ENCODE data around the gene VLDLR.

DNA sequence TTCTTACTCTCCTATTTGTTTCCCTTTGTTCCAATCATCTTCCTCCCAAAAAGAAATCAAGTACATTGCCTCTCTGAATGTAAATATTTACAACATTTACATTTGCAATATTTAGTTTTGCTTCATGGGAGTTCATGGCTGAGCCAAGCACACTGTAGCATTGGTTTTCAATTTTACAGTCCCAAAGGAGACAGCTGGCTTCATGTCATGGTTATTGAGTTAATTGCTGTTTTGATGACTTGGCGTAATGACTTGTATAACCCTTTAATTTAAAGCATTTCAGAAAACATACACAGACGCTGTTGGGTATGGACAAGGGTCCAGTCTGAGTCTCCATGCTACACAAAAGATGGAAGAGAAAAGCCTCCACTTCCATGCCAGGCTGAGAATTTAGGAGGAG, 25.6 kb upstream of the VLDLR start:
- TF ChIP-seq CTCF (conservative IDR thresholded peaks at IDR 0.05 in 1 of 2, IDR thresholded peaks at IDR 0.05 in 1 of 2; ENCODE audit: extremely low read depth in 1 of 2, insufficient read depth in 1 of 2, low read depth in 1 of 2, low read length in 2 of 2) (no peak), EZH2 (IDR thresholded peaks at IDR 0.05; ENCODE audit: borderline replicate concordance, low read length) (no peak)

Measured in mammary epithelial cell (primary cell).